IPS-11a (cell line): ENCODE measurements around the gene MEG3.

Experiments used
- H3K4me3 ChIP-seq: one replicate; pipeline ENCODE4 v1.5.1; 2013; ENCODE audit warnings: low read depth, low read length, control low read depth

The MEG3 gene

GRCh38 chr14:100825713-100826331 lies at the start of gene MEG3:
TSS of gene MEG3 (plus strand) at chr14:100826118.
- no peak within 1 kb of the TSS for H3K4me3 ChIP-seq

GRCh38 chr14:100776681-100777365 lies 49.1 kb upstream of the MEG3 start:
- H3K4me3 ChIP-seq = no peak overlapping the region

GRCh38 chr14:100777366-100777817 lies 48.5 kb upstream of the MEG3 start:
- no peak overlapping the region for H3K4me3 ChIP-seq

- H3K4me3 ChIP-seq = no peak overlapping the region
Measured at GRCh38 chr14:100777818-100778525, 47.9 kb upstream of the MEG3 start.

- no peak overlapping the region for H3K4me3 ChIP-seq
Measured at GRCh38 chr14:100778526-100778882, 47.4 kb upstream of the MEG3 start.

- H3K4me3 ChIP-seq = no peak overlapping the region
Measured at GRCh38 chr14:100778951-100779690, 46.8 kb upstream of the MEG3 start.

GRCh38 chr14:100779691-100780080 lies 46.2 kb upstream of the MEG3 start:
- H3K4me3 ChIP-seq = no peak overlapping the region

GRCh38 chr14:100780246-100780645 lies 45.7 kb upstream of the MEG3 start:
- no peak overlapping the region for H3K4me3 ChIP-seq

GRCh38 chr14:100780646-100781355 lies 45.1 kb upstream of the MEG3 start:
- H3K4me3 ChIP-seq = no peak overlapping the region

GRCh38 chr14:100781952-100782351 lies 44.0 kb upstream of the MEG3 start:
- no peak overlapping the region for H3K4me3 ChIP-seq

- no peak overlapping the region for H3K4me3 ChIP-seq
Measured at GRCh38 chr14:100782516-100783320, 43.2 kb upstream of the MEG3 start.

- H3K4me3 ChIP-seq = no peak overlapping the region
Measured at GRCh38 chr14:100783630-100784370, 42.1 kb upstream of the MEG3 start.

GRCh38 chr14:100784523-100785337 lies 41.2 kb upstream of the MEG3 start:
- no peak overlapping the region for H3K4me3 ChIP-seq

GRCh38 chr14:100785338-100785615 lies 40.6 kb upstream of the MEG3 start:
- H3K4me3 ChIP-seq = no peak overlapping the region

- H3K4me3 ChIP-seq = no peak overlapping the region
Measured at GRCh38 chr14:100785626-100786025, 40.3 kb upstream of the MEG3 start.

- H3K4me3 ChIP-seq = no peak overlapping the region
Measured at GRCh38 chr14:100786131-100786530, 39.8 kb upstream of the MEG3 start.

- no peak overlapping the region for H3K4me3 ChIP-seq
Measured at GRCh38 chr14:100786576-100787219, 39.2 kb upstream of the MEG3 start.

- H3K4me3 ChIP-seq = no peak overlapping the region
Measured at GRCh38 chr14:100787659-100788058, 38.3 kb upstream of the MEG3 start.
